HUES64 (cell line): ENCODE data around the gene PLEKHA5.

ENCODE experiments used
- H3K27ac ChIP-seq: 2 replicates; pipeline ENCODE4 v1.7.0; 2013; ENCODE audit warnings: low read depth, low read length, inconsistent platforms
- H3K27me3 ChIP-seq: 2 replicates; pipeline ENCODE4 v1.6.1; 2013; ENCODE audit warnings: mild to moderate bottlenecking, low read length; ENCODE audit not compliant: insufficient read depth
- H3K36me3 ChIP-seq: 2 replicates; pipeline ENCODE4 v1.6.1; 2013; ENCODE audit warnings: mild to moderate bottlenecking, low read length; ENCODE audit not compliant: insufficient read depth
- H3K4me1 ChIP-seq: 2 replicates; pipeline ENCODE4 v1.6.1; 2013; ENCODE audit warnings: mild to moderate bottlenecking, low read length, moderate library complexity; ENCODE audit not compliant: insufficient read depth
- H3K4me3 ChIP-seq: 2 replicates; pipeline ENCODE4 v1.5.1; 2013; ENCODE audit warnings: mild to moderate bottlenecking, low read length, moderate library complexity
- H3K9ac ChIP-seq: 2 replicates; pipeline ENCODE4 v1.6.1; 2013; ENCODE audit warnings: mild to moderate bottlenecking, low read depth, low read length
- H3K9me3 ChIP-seq: 2 replicates; pipeline ENCODE4 v1.6.1; 2013; ENCODE audit warnings: low read depth, low read length; ENCODE audit not compliant: insufficient read depth
- WGBS: fragments of 150-250, 120-280 bp; methylation state at CpG from one replicate; pipeline ENCODE4 v1.1.7; 2013; ENCODE audit warnings: missing lambda C conversion rate; 5-methylcytosine and 5-hydroxymethylcytosine counted together

The PLEKHA5 gene

DNA sequence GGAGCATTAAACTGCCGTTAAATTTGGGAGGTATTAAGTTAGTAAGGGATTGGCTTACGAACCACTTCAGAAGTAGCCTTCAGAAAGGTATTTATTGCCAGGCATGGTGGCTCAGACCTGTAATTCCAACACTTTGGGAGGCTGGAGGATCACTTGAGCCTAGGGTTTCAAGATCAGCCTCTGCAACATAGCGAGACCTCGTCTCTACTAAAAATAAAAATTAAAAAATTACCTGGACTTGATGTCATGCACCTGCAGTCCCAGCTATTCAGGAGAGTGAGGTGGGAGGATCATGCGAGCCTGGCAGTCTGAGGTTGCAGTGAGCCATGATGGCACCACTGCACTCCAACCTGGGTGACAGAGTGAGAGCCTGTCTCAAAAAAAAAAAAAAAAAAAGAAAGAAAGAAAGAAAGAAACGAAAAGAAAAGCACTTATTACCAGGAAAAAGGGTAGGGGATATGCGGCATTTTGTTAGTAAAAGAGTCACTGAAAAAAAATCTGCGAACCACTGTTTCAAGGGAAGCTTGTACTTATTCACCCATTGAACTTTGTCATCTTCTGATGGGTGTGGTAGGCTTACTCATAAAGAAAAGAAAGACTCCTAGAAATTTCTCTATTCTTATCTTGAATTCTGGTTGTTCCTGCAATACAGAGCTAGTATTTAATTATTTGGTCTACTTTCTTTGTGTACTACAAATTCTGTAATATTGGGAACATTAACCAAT, 33.6 kb upstream of the PLEKHA5 start:
- H3K9me3 ChIP-seq: no peaks in the 10 kb centered on the region
- no peaks in the 10 kb centered on the region for H3K36me3 ChIP-seq
- no peak overlapping the region for H3K27ac ChIP-seq
- no peak overlapping the region for H3K9ac ChIP-seq
- 94% methylated on average over 8 of the region's 8 CpGs for WGBS
- H3K4me3 ChIP-seq: no peak overlapping the region
- no peaks in the 10 kb centered on the region for H3K4me1 ChIP-seq
- H3K27me3 ChIP-seq: no peaks in the 10 kb centered on the region

DNA sequence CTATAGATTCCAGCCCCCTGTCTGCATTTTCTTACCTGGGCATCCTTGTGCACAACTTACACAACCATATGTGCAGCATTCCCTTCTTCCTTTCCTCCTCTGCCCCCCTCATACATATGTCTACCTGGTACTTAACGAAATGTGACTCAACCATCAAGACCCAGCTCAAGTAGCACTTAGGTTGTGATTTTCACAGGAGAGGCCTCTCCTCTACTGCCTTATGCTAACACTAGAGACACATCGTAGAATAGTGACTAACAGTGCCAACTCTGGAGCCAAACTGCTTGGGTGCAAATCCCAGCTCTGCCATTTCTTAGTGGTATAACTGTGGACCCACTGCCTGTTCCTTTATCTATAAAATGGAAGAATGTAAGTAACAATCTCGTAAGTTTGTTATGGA, 24.1 kb upstream of the PLEKHA5 start:
- Histone ChIP-seq H3K36me3 (no peaks in the 10 kb centered on the region), H3K27me3 (no peaks in the 10 kb centered on the region), H3K27ac (no peak overlapping the region), H3K4me3 (no peak overlapping the region), H3K9ac (no peak overlapping the region), H3K9me3 (no peaks in the 10 kb centered on the region), H3K4me1 (peaks cover 11% of the 10 kb centered on the region; the same call in 1 of the 2 replicates)
- WGBS: 83% methylated on average over 2 of the region's 3 CpGs

DNA sequence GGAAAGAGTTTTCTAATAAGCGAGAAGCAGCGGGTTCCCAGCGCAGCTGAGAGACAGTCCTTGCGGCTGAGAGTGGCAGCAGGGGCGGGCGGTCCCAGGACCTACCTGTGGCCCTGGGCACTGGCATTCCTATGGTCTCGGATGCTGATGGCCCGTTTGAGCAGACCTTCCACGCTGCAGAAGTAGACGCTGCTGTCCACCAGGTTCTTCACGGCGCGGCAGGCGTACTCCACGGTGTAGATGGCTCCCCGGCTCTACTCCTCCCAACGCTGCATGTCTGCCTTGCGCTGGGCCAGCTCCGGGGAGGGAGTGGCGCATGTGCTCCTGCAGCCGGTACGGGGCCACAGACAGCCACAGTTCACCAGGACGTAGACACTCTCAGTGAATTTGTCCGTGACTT, 21.8 kb upstream of the PLEKHA5 start:
- Histone ChIP-seq H3K9me3 (no peaks in the 10 kb centered on the region), H3K4me1 (peaks cover 11% of the 10 kb centered on the region; the same call in 1 of the 2 replicates), H3K4me3 (no peak overlapping the region), H3K9ac (no peak overlapping the region), H3K36me3 (no peaks in the 10 kb centered on the region), H3K27me3 (no peaks in the 10 kb centered on the region), H3K27ac (no peak overlapping the region)
- WGBS: 95% methylated on average over 24 of the region's 24 CpGs

DNA sequence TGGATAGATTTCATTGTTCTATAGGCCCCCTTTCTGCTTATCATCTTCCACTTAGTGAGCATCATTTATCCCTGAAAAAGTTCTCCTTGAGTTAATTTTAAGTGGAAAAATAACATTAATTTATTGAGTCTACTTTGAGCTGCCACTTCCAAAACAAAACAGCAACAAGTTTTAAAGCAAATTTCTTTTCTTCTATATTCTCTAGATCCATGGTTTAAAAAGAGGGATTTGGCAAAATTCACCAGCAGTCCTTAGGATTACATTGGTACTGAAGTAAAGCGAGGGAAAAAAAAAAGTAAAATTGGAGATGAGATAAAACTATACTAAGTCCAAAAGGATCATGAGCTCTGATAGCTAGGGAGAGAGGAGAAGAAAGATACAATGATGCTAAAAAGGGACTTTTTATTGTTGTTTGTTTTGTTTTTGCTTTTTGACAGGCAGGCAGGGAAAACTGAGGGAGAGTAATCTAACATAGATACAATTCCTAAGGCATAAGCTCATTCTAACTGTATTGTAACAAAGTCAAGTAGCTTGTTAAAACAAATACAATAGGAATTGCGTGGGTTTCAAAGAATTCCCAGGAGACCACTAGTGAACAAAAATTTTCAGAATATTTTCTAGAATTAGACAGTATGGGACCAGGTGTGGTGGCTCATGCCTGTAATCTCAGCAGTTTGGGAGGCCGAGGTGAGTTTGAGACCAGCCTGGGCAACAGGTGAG, 19.2 kb upstream of the PLEKHA5 start:
- Histone ChIP-seq H3K9ac (no peak overlapping the region), H3K4me3 (no peak overlapping the region), H3K36me3 (no peaks in the 10 kb centered on the region), H3K27ac (no peak overlapping the region), H3K4me1 (0 out of 2 replicates have a peak, but pooled peaks cover 3% of the 10 kb centered on the region), H3K27me3 (no peaks in the 10 kb centered on the region), H3K9me3 (no peaks in the 10 kb centered on the region)
- 91% methylated on average over 3 of the region's 3 CpGs for WGBS

DNA sequence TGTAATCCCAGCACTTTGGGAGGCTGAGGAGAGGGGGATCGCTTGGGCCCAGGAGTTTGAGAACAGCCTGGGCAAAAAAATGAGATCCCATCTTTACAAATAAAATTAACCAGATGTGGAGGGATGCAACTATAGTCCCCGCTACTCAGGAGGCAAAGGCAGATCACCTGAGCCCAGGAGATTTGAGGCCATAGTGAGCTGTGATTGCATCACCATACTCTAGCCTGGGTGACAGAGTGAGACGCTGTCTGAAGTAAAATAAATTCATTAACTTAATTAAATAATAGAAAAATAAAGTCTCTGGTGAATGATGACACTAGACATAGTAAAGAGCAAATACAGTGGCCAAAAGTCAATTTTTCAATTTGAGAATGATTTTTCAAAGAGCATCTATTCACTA, 16.1 kb upstream of the PLEKHA5 start:
- no peaks in the 10 kb centered on the region for H3K4me1 ChIP-seq
- no peak overlapping the region for H3K27ac ChIP-seq
- WGBS: 95% methylated on average over 1 of the region's 3 CpGs
- no peak overlapping the region for H3K9ac ChIP-seq
- H3K36me3 ChIP-seq: no peaks in the 10 kb centered on the region
- H3K4me3 ChIP-seq: no peak overlapping the region
- H3K9me3 ChIP-seq: no peaks in the 10 kb centered on the region
- H3K27me3 ChIP-seq: no peaks in the 10 kb centered on the region

DNA sequence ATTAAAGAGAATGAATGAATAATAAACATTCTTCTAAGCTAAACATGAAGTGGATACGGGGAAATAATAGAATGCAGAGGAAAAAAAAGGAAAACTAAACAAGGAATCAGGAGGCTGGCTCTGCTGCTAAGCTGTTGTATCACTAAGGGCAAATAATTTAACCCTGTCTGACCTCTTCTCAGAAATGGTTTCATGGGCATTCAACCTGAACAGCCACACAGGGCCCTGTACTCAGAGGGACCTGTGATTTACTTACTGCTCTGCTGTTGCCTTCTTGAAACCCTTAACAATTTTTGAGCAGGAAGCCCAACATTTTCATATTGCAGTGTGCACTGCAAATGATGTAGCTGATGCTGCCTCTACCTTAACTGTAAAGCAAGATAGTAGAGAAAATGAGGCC, 14.2 kb upstream of the PLEKHA5 start:
- Histone ChIP-seq H3K27me3 (no peaks in the 10 kb centered on the region), H3K27ac (no peak overlapping the region), H3K4me1 (no peaks in the 10 kb centered on the region), H3K9ac (no peak overlapping the region), H3K4me3 (no peak overlapping the region), H3K9me3 (no peaks in the 10 kb centered on the region), H3K36me3 (no peaks in the 10 kb centered on the region)
- WGBS: 90% methylated on average over 1 of the region's 1 CpG

DNA sequence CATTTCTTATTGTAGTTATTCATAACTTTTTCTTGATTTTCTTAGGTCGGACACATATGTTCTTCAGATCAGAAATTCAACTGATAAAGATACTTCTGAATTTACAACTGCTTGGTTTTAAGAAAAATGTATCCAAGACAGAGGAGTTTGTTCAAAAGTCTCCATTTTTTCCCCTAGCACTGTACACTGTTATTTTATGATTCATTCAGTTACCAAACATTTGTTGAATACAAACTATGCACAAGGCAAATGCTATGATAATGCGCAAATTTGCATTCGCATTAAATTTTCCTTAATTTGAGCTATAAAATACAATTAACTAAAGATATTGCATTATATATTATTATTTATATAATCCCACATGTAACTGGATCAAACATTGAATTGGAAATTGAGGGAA, 10.1 kb upstream of the PLEKHA5 start:
- WGBS: 100% methylated on average over 1 of the region's 3 CpGs
- Histone ChIP-seq H3K9ac (no peak overlapping the region), H3K9me3 (no peaks in the 10 kb centered on the region), H3K4me1 (no peaks in the 10 kb centered on the region), H3K36me3 (no peaks in the 10 kb centered on the region), H3K27me3 (no peaks in the 10 kb centered on the region), H3K27ac (no peak overlapping the region), H3K4me3 (no peak overlapping the region)

DNA sequence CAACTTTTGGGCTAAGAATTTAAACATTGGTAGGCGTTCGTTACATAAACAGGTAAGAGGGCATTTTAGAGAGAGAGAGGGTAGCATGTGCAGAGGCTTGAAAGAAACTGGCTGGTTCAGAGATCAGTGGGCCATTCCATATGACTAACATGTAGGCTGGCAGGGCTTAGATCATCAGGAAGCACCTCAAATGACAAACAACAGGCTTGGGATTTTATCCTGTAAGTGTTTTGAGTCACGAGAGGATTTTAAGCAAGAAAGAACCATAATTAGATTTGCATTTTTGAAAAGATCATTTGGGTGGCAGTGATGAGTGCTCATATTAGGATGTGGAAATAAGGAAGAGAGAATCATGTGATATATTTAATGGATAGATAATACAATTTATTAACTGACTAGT, 8.7 kb upstream of the PLEKHA5 start:
- Histone ChIP-seq H3K4me1 (no peaks in the 10 kb centered on the region), H3K9ac (no peak overlapping the region), H3K36me3 (no peaks in the 10 kb centered on the region), H3K9me3 (no peaks in the 10 kb centered on the region), H3K27me3 (no peaks in the 10 kb centered on the region), H3K4me3 (no peak overlapping the region), H3K27ac (no peak overlapping the region)
- WGBS: 61% methylated on average over 3 of the region's 3 CpGs

DNA sequence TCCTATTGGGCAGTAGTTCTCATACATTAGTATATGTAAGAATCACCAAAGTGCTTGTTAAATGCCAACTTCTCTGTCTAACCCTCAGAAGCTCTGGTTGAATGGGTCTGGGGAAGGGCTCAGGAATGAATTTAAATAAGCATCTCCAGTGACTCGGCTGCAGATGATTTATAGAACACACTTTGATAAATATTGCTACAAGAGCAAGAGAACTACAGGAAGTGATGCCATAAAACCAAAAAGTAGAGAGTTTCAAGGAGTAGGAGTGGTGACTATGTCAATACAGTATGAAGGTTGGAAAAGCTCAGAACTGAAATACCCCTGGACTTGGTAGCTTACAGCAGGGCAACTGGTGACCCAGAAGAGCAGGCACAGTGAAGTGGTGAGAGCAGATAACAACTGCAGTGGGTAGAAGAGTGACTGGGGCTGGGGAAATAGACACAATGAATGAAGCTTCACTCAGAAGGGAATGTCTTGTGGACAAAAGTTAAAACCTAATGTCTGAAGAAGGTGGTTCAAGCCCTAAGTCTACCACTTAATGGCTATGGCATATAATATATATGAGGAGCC, 8.0 kb upstream of the PLEKHA5 start:
- no peak overlapping the region for H3K4me3 ChIP-seq
- no peaks in the 10 kb centered on the region for H3K4me1 ChIP-seq
- H3K27me3 ChIP-seq: no peaks in the 10 kb centered on the region
- H3K9me3 ChIP-seq: peaks cover 2% of the 10 kb centered on the region; the same call in 1 of the 2 replicates
- WGBS: 88% methylated on average over 1 of the region's 1 CpG
- H3K36me3 ChIP-seq: no peaks in the 10 kb centered on the region
- no peak overlapping the region for H3K9ac ChIP-seq
- H3K27ac ChIP-seq: no peak overlapping the region

DNA sequence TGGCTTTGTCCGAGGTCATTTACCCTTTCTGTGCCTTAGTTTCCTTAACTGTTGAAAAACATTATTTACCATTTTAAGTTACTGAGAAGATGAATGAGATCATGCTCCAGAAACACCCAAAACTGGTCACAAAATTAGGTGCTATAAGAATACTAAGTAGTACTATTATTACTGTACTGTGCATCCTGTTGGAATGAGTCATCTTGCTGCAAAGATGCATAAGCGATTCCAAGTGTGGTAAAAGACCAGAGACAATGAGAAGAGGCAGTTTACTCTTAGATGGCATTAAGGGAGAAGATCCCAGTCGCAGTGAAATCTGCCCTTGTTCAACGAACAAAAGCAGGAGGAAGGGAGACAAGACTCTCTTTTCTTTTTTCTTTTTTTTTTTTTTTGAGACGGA, 4.2 kb upstream of the PLEKHA5 start:
- WGBS: 95% methylated on average over 4 of the region's 5 CpGs

DNA sequence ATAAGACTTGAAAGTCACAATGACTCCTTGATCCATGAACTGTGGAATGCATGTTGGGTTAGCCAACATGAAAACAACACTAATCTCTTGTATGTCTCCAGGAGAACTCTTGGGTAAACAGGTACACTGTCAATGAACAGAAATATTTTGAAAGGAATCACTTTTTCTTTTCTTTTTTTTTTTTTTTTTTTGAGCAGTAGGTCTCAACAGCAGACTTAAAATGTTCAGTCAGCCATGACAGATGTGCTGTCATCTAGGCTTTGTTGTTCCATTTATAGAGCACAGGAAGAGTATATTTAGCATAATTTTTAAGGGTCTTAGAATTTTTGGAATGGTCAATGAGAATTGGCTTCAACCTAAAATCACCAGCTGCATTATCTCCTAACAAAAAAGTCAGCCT, 2.3 kb upstream of the PLEKHA5 start:
- Histone ChIP-seq H3K27ac (no peak overlapping the region), H3K4me1 (peaks cover 14% of the 10 kb centered on the region), H3K27me3 (no peaks in the 10 kb centered on the region), H3K4me3 (no peak overlapping the region), H3K36me3 (peaks cover 7% of the 10 kb centered on the region; the same call in 1 of the 2 replicates), H3K9me3 (peaks cover 20% of the 10 kb centered on the region), H3K9ac (no peak overlapping the region)

More for the DNA sequence above, 4.2 kb upstream of the PLEKHA5 start:
- no peak overlapping the region for H3K9ac ChIP-seq
- H3K27ac ChIP-seq: no peak overlapping the region
- H3K4me3 ChIP-seq: no peak overlapping the region
- peaks cover 20% of the 10 kb centered on the region for H3K9me3 ChIP-seq
- H3K4me1 ChIP-seq: 0 out of 2 replicates have a peak, but pooled peaks cover 4% of the 10 kb centered on the region
- H3K27me3 ChIP-seq: no peaks in the 10 kb centered on the region
- H3K36me3 ChIP-seq: peaks cover 4% of the 10 kb centered on the region; the same call in 1 of the 2 replicates
